A673 (cell line): Measurements from ENCODE around the gene OSBPL3. TPM values are rescaled to one million over a fixed set of nuclear protein-coding genes. Genes with fewer than 3 reads are reported as not detected.

Source experiments
- BruUV-seq: library from RNA; stranded (reverse); fragments of 400-500 nt; replicated peaks from 2 replicates; lab custom pipeline; 2021; lab: Mats Ljungman, UMichigan
- CTCF ChIA-PET: fragments of 300-600 bp; sonication (Branson Sonifier 250); formaldehyde crosslinking; loops from one replicate; lab custom pipeline; 2022; ENCODE audit warnings: antibody characterized with exemption; lab: Charles Lee
- POLR2A ChIA-PET: fragments of 300-600 bp; sonication (Branson Sonifier 250); formaldehyde crosslinking; loops from one replicate; lab custom pipeline; 2022; ENCODE audit warnings: antibody characterized with exemption; ENCODE audit not compliant: low non-redundant PET; lab: Charles Lee
- DNase-seq: peaks from one replicate; pipeline ENCODE4 v3.0.0-alpha.2; 2015; ENCODE audit warnings: low spot score
- H3K27ac ChIP-seq: fragments of 200-600 bp; sonication (generic); 2 replicates; pipeline ENCODE4 v1.5.1; 2016; ENCODE audit warnings: mixed run types, low read depth, mild to moderate bottlenecking, mixed read lengths, antibody characterized with exemption, low read length; ENCODE audit not compliant: poor library complexity, severe bottlenecking
- H3K27me3 ChIP-seq: fragments of 200-600 bp; sonication (generic); replicated peaks from 2 replicates; pipeline ENCODE4 v1.6.1; 2017; ENCODE audit warnings: mixed run types, low read depth, mild to moderate bottlenecking, mixed read lengths, antibody characterized with exemption, low read length; ENCODE audit not compliant: insufficient read depth, poor library complexity
- H3K36me3 ChIP-seq: fragments of 200-600 bp; sonication (generic); 2 replicates; pipeline ENCODE4 v1.6.1; 2016; ENCODE audit warnings: mixed run types, mild to moderate bottlenecking, mixed read lengths, antibody characterized with exemption, low read length; ENCODE audit not compliant: insufficient read depth, poor library complexity, severe bottlenecking
- H3K4me1 ChIP-seq: fragments of 200-600 bp; sonication (generic); 2 replicates; pipeline ENCODE4 v1.6.1; 2017; ENCODE audit warnings: mixed run types, mild to moderate bottlenecking, mixed read lengths, antibody characterized with exemption, low read length; ENCODE audit not compliant: insufficient read depth, poor library complexity, severe bottlenecking
- H3K4me3 ChIP-seq: fragments of 200-600 bp; sonication (generic); 2 replicates; pipeline ENCODE4 v1.5.1; 2016; ENCODE audit warnings: low read depth, mixed run types, mild to moderate bottlenecking, mixed read lengths, low read length; ENCODE audit not compliant: poor library complexity, severe bottlenecking
- H3K9me3 ChIP-seq: fragments of 200-600 bp; sonication (generic); 2 replicates; pipeline ENCODE4 v1.6.1; 2016; ENCODE audit warnings: mixed run types, low read depth, mild to moderate bottlenecking, mixed read lengths, antibody characterized with exemption, low read length; ENCODE audit not compliant: poor library complexity, severe bottlenecking
- CTCF ChIP-seq: fragments of 300-800, 200-600 bp; sonication (generic); conservative IDR thresholded peaks from 2 replicates; pipeline ENCODE4 v1.5.1; 2017; ENCODE audit warnings: low read depth, mild to moderate bottlenecking, antibody characterized with exemption, low read length, moderate library complexity, mixed read lengths
- EZH2 ChIP-seq: fragments of 200-600 bp; sonication (generic); IDR thresholded peaks from 2 replicates; pipeline ENCODE4 v1.6.1; 2017; ENCODE audit warnings: borderline replicate concordance, low read depth, mild to moderate bottlenecking, mixed read lengths, antibody characterized with exemption, low read length; ENCODE audit not compliant: poor library complexity, severe bottlenecking
- intact Hi-C: fragments of 100-400 bp; cut with micrococcal nuclease; formaldehyde crosslinking; loops from one replicate; pipeline ENCODE4 v1.10.0; 2022; ENCODE audit not compliant: unreplicated experiment
- total RNA-seq: library from RNA; stranded (reverse); gene quantifications from 2 replicates; pipeline ENCODE4 v1.2.3, GENCODE V29; 2021

Gene OSBPL3
- total RNA-seq, 1 experiment from 2014 or later: 21.4 TPM

GRCh38 chr7:24933298-24933697, 46.7 kb downstream of the OSBPL3 start:
- no TSS peak for BruUV-seq
- DNase-seq: no peak
- Histone ChIP-seq H3K36me3 (no peaks in the 10 kb centered on the region), H3K4me3 (no peak overlapping the region), H3K9me3 (no peaks in the 10 kb centered on the region), H3K27me3 (no peaks in the 10 kb centered on the region), H3K27ac (no peak overlapping the region), H3K4me1 (peaks cover 25% of the 10 kb centered on the region)
- ChIA-PET POLR2A (no interaction called here), CTCF (no interaction called here)
- TF ChIP-seq CTCF (no peak), EZH2 (no peak)
- intact Hi-C loops: no loop called here

GRCh38 chr7:24932815-24933214, 47.2 kb downstream of the OSBPL3 start:
- Histone ChIP-seq H3K36me3 (no peaks in the 10 kb centered on the region), H3K27me3 (no peaks in the 10 kb centered on the region), H3K4me3 (no peak overlapping the region), H3K27ac (no peak overlapping the region), H3K4me1 (peaks cover 25% of the 10 kb centered on the region), H3K9me3 (no peaks in the 10 kb centered on the region)
- TF ChIP-seq CTCF (no peak), EZH2 (no peak)
- no TSS peak for BruUV-seq
- ChIA-PET POLR2A (no interaction called here), CTCF (no interaction called here)
- no peak for DNase-seq
- intact Hi-C loops: no loop called here

- intact Hi-C loops: no loop called here
- no peaks in the 10 kb centered on the region for H3K36me3 ChIP-seq
- DNase-seq: no peak
- H3K27me3 ChIP-seq: no peaks in the 10 kb centered on the region
- no peak overlapping the region for H3K27ac ChIP-seq
- peaks cover 25% of the 10 kb centered on the region for H3K4me1 ChIP-seq
- no peak overlapping the region for H3K4me3 ChIP-seq
- no peaks in the 10 kb centered on the region for H3K9me3 ChIP-seq
- ChIA-PET POLR2A (no interaction called here), CTCF (no interaction called here)
- no peak for TF ChIP-seq CTCF
- no peak for TF ChIP-seq EZH2
- no TSS peak for BruUV-seq
Observed at GRCh38 chr7:24932389-24932788, 47.6 kb downstream of the OSBPL3 start.
